Naive thymus-derived CD8-positive, alpha-beta T cell (primary cell): Measurements from ENCODE around the gene LRMDA. TPM values are rescaled to one million over a fixed set of nuclear protein-coding genes. Genes with fewer than 3 reads are reported as not detected.

Source experiments
- ATAC-seq, 2 donors: fragments of 150-1000 bp; cut with Tn5 transposase in 1 of 2; sonication (Bioruptor Pico), chemical (Tn5 transposase) in 1 of 2; 1 replicate in 1 of 2; 2 replicates in 1 of 2; pipeline ENCODE4 v1.10.0; 2021; ENCODE audit warnings: mild to moderate bottlenecking in 2 of 2, moderate library complexity in 2 of 2
- POLR2A ChIA-PET: fragments of 350-600 bp; sonication (Branson Sonifier 250); formaldehyde crosslinking; loops from one replicate; lab custom pipeline; 2021; ENCODE audit warnings: antibody characterized with exemption; lab: Charles Lee
- DNase-seq, 10 donors: peaks; one replicate each; pipeline versions ENCODE4 v3.0.0 to v3.0.0-alpha.2; 2020 to 2022
- H3K27ac Mint-ChIP-seq, 10 donors: one replicate each; pipeline ENCODE4 v1.8.0; 2020 to 2022; ENCODE audit warnings: mild to moderate bottlenecking in 10 of 10, mixed read lengths in 10 of 10, moderate library complexity in 4 of 10, inconsistent platforms in 1 of 10
- H3K27me3 Mint-ChIP-seq, 5 donors: one replicate each; pipeline ENCODE4 v1.8.0; 2021 to 2022; ENCODE audit warnings: mixed read lengths in 5 of 5
- H3K36me3 Mint-ChIP-seq, 3 donors: one replicate each; pipeline ENCODE4 v1.8.0; 2020 to 2022; ENCODE audit warnings: mixed read lengths in 3 of 3, mild to moderate bottlenecking in 2 of 3, inconsistent platforms in 1 of 3
- H3K4me1 Mint-ChIP-seq, 4 donors: one replicate each; pipeline ENCODE4 v1.8.0; 2021 to 2022; ENCODE audit warnings: mixed read lengths in 4 of 4
- H3K4me3 Mint-ChIP-seq, 10 donors: one replicate each; pipeline ENCODE4 v1.8.0; 2020 to 2022; ENCODE audit warnings: mild to moderate bottlenecking in 10 of 10, mixed read lengths in 10 of 10, moderate library complexity in 6 of 10, inconsistent platforms in 1 of 10
- H3K9me3 Mint-ChIP-seq, 9 donors: one replicate each; pipeline ENCODE4 v1.8.0; 2020 to 2022; ENCODE audit warnings: mixed read lengths in 9 of 9, mild to moderate bottlenecking in 3 of 9, inconsistent platforms in 1 of 9, moderate library complexity in 1 of 9
- polyA plus RNA-seq, 3 donors: library from polyadenylated mRNA; unstranded; fragments of 300-500 nt; fragmentation: Illumina TruSeq; gene quantifications; one replicate each; pipeline ENCODE4 v1.2.3, GENCODE V29; 2021
- total RNA-seq, 8 experiments: library from RNA in 2 of 8; stranded (reverse) in 2 of 8; gene quantifications; one replicate each; pipeline ENCODE4 v1.2.3 and lab custom pipeline; 2021 to 2026

LRMDA gene
- total and polyA plus RNA-seq, 5 experiments from 2014 or later = not detected

DNA sequence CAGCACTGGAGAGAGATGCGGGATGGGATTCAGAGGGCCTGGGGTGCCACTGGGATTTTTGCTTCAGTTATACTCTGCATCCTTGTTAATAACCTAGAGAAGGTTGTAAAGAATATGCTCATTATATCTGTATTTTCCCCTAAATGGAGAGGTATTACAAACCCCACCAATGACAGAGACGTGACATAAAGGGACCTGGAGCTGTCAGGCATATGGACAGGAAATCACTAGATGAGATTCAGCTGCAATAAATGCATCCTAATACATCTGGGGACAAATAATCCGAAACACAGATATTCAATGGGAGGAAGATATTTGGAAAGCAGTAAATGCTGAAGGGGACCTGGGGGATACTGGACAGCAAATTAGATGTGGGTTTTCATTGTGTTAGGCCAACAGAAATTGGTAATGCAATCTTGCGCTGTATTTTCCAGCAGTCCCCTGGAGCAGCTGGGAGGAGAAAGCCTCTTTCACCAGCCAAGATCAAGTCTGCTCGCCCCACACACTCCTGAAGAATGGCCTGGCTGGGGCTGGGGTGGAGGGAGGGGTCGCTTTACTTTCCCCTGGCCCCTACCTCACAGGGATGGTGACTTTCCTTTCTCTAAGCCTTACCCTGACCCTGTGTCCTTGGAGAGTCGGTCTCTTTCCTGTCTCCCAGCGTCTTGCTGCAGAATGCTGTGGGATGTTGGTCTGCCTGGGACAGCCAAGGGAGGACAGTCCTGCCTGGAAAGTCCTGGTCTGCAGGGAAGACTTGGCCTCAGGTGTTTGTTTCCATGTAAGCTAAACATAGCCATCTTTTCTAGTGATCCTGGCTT lies 653.8 kb downstream of the LRMDA start:
- Mint-ChIP-seq H3K4me1 (peaks cover 0 to 2% (median 0%) of the 10 kb centered on the region in 4 donors), H3K27ac (no peak overlapping the region), H3K4me3 (no peak overlapping the region), H3K27me3 (peaks cover 1 to 31% (median 5%) of the 10 kb centered on the region in 5 donors), H3K9me3 (peaks cover 0 to 11% (median 0%) of the 10 kb centered on the region in 9 donors), H3K36me3 (no peaks in the 10 kb centered on the region)
- DNase-seq = no peak
- POLR2A ChIA-PET = no interaction called here
- ATAC-seq = no peak

DNA sequence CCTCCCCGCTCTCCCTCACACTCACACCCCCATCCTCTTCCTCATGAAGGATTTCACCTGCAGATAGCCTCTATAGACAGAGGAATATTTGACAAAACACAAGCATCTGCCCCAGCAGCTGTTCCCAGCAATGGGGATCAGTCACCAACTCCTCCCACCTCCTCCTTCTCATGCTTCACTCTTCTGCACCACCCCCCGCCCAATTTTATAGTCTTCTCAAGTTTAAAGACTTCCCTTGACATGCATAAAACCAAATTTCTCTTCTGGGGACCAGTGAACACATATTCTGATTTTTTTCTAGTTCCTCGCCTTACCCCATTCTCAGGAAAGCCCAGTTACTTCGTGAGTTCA lies 654.4 kb downstream of the LRMDA start:
- Mint-ChIP-seq H3K4me1 (peaks cover 0 to 2% (median 0%) of the 10 kb centered on the region in 4 donors), H3K36me3 (no peaks in the 10 kb centered on the region), H3K27me3 (peaks cover 1 to 31% (median 3%) of the 10 kb centered on the region in 5 donors), H3K4me3 (no peak overlapping the region), H3K27ac (no peak overlapping the region), H3K9me3 (peaks cover 0 to 11% (median 0%) of the 10 kb centered on the region in 9 donors)
- ATAC-seq (no peak), DNase-seq (no peak)
- POLR2A ChIA-PET = no interaction called here

DNA sequence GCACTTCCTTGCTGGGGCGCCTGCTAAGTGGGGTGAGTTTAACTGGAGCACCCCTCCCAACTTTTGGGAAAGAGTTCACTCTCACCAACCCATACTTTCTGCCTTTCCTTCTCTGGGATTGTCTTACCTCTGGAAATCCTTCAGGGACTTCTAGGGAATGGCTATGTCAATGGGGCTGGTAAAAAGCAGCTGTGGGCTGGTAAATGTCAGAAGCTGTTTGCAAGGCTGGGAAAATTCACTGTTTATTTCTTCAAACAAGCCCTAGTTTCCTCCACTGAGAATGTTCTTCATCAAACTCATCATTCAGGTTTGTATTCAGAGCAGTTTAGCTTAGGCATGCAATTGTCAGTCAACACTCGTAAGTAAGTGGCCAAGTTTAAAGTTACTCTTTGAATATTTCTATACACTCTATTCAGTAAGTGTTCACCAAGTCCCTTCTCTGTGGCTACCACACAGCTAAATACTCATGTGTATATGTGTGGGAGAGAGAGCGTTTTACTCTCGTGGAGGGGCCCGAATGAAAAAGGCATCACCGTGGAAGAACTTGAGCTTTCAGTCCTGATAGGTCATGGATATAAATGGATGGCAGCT lies 654.8 kb downstream of the LRMDA start:
- H3K27ac Mint-ChIP-seq = no peak overlapping the region
- POLR2A ChIA-PET = no interaction called here

DNA sequence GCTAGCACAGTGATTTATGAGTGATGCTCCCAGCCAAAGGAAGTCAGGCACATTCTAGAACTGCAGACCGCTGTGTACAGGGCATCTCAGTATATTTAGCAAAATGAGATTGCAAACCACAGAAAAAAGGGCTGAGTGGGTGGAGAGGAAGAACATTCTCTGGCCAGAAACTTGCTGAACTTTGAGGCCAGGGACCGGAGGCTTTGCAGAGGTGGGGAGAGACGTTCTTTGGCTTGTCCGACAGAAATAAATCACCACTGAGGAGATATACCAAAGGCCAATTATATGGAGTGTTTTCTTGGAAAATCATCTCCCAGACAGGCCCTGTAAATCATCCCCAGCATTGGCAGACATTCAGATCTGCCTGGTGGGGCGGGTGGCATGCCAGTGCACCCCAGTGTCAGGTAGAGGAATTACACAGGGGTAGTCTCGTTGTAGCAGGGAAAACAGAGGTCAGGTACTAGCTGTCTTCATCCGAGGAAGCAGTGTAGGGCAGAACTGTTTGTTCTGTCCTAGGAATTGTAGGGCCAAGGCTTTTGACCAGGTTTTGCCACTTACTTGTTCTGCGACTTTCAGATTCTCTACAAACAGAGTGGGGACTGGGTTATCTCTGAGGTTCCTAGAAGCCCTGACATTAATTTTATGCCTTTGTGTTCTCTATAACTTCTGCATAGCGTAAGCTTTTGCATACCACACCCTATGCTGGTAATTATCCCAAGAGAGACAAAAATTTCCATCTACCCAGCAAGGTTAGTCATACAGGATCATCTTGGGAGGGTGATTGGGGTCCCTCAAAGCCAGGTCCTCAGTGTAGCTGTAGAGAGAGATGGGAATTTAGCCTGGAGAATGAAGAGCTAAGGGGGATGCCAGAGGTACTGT lies 655.6 kb downstream of the LRMDA start:
- Mint-ChIP-seq H3K27me3 (peaks cover 1 to 31% (median 3%) of the 10 kb centered on the region in 5 donors), H3K4me1 (peaks cover 0 to 2% (median 0%) of the 10 kb centered on the region in 4 donors), H3K9me3 (peaks cover 0 to 14% (median 0%) of the 10 kb centered on the region in 9 donors), H3K36me3 (no peaks in the 10 kb centered on the region), H3K4me3 (no peak overlapping the region), H3K27ac (no peak overlapping the region)
- POLR2A ChIA-PET = no interaction called here
- ATAC-seq = no peak
- DNase-seq = no peak

More for the DNA sequence above, 654.8 kb downstream of the LRMDA start:
- DNase-seq = no peak
- Mint-ChIP-seq H3K27me3 (peaks cover 1 to 31% (median 3%) of the 10 kb centered on the region in 5 donors), H3K4me1 (peaks cover 0 to 2% (median 0%) of the 10 kb centered on the region in 4 donors), H3K4me3 (no peak overlapping the region), H3K36me3 (no peaks in the 10 kb centered on the region), H3K9me3 (peaks cover 0 to 14% (median 0%) of the 10 kb centered on the region in 9 donors)
- ATAC-seq = no peak

- ATAC-seq (no peak), DNase-seq (no peak)
- peaks cover 1 to 31% (median 3%) of the 10 kb centered on the region in 5 donors for H3K27me3 Mint-ChIP-seq
- H3K36me3 Mint-ChIP-seq = no peaks in the 10 kb centered on the region
- H3K4me3 Mint-ChIP-seq = no peak overlapping the region
- POLR2A ChIA-PET = no interaction called here
- peaks cover 0 to 14% (median 0%) of the 10 kb centered on the region in 9 donors for H3K9me3 Mint-ChIP-seq
- H3K27ac Mint-ChIP-seq = no peak overlapping the region
- H3K4me1 Mint-ChIP-seq = peaks cover 0 to 2% (median 0%) of the 10 kb centered on the region in 4 donors
Measured at GRCh38 chr10:76088008-76088407, 656.6 kb downstream of the LRMDA start.

GRCh38 chr10:76088980-76089379 lies 657.6 kb downstream of the LRMDA start:
- ATAC-seq = no peak
- Mint-ChIP-seq H3K9me3 (peaks cover 0 to 14% (median 0%) of the 10 kb centered on the region in 9 donors), H3K36me3 (no peaks in the 10 kb centered on the region), H3K27ac (no peak overlapping the region), H3K27me3 (peaks cover 1 to 31% (median 4%) of the 10 kb centered on the region in 5 donors), H3K4me1 (peaks cover 0 to 2% (median 0%) of the 10 kb centered on the region in 4 donors), H3K4me3 (no peak overlapping the region)
- DNase-seq = no peak
- POLR2A ChIA-PET = no interaction called here

DNA sequence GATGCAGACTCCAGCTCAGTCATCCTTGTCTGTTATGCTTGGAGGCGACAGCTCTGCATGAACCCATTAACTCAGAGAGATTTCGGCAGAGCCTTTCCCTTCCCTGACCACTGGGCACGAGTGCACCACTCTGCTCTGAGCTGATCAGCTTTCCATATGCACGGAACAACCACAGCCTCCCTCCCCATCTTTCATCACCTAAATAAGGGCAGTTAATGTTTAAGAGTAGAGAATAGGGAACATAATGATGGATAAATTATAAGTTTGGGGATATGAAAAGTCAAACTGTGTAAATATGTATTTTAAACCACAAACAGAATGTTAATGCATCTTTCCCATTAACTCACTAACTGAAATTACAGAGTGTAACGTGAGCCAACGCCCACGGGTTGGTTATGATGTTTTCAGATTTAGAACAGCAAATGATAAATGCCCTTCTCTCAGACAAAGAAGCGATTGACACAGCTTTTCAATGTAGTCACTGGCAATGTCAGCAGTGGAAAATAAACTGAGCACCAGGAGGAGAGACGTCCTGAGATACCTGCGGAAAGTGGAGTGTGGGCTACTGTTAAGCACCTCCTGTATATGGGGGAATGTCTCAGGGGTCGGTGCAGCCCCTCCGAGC lies 658.2 kb downstream of the LRMDA start:
- POLR2A ChIA-PET = no interaction called here
- ATAC-seq = no peak
- H3K4me1 Mint-ChIP-seq = peaks cover 0 to 2% (median 0%) of the 10 kb centered on the region in 4 donors
- H3K9me3 Mint-ChIP-seq = peaks cover 0 to 14% (median 0%) of the 10 kb centered on the region in 9 donors
- peaks cover 1 to 31% (median 4%) of the 10 kb centered on the region in 5 donors for H3K27me3 Mint-ChIP-seq
- no peaks in the 10 kb centered on the region for H3K36me3 Mint-ChIP-seq
- no peak overlapping the region for H3K4me3 Mint-ChIP-seq
- no peak overlapping the region for H3K27ac Mint-ChIP-seq
- no peak for DNase-seq

GRCh38 chr10:76091926-76092325 lies 660.5 kb downstream of the LRMDA start:
- Mint-ChIP-seq H3K4me1 (no peaks in the 10 kb centered on the region), H3K27ac (no peak overlapping the region), H3K27me3 (peaks cover 0 to 15% (median 1%) of the 10 kb centered on the region in 5 donors), H3K4me3 (no peak overlapping the region), H3K36me3 (no peaks in the 10 kb centered on the region), H3K9me3 (peaks cover 0 to 14% (median 0%) of the 10 kb centered on the region in 9 donors)
- ATAC-seq (no peak), DNase-seq (no peak)
- POLR2A ChIA-PET = no interaction called here

DNA sequence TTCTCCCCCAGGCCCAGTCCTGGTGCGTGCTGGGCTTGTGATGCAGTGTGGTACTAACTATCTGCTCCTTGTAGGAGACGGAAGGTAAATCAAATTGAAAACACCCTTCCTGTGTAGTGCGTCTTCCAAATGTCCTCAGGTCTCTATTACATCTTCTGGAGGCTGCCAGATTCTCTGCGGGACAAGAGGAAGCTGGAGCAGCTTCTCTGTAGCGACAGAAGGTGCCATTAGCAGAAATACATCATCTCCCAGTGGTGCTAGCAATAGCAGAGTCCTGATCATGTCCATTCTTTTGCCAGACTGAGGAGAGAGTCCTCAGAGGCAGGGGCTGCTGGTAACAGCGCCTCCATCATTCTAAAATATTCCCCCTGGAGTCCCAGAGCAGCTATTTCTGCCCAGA lies 675.2 kb downstream of the LRMDA start:
- POLR2A ChIA-PET = no interaction called here
- no peak for ATAC-seq
- Mint-ChIP-seq H3K4me3 (no peak overlapping the region), H3K4me1 (peaks cover 0 to 3% (median 0%) of the 10 kb centered on the region in 4 donors), H3K27ac (no peak overlapping the region), H3K27me3 (peaks cover 1 to 20% (median 2%) of the 10 kb centered on the region in 5 donors), H3K36me3 (no peaks in the 10 kb centered on the region), H3K9me3 (peaks cover 0 to 12% (median 0%) of the 10 kb centered on the region in 9 donors)
- no peak for DNase-seq

GRCh38 chr10:76108563-76109359 lies 677.3 kb downstream of the LRMDA start:
- H3K27me3 Mint-ChIP-seq = peaks cover 2 to 27% (median 5%) of the 10 kb centered on the region in 5 donors
- no peak overlapping the region for H3K27ac Mint-ChIP-seq
- POLR2A ChIA-PET = no interaction called here
- peaks cover 0 to 3% (median 0%) of the 10 kb centered on the region in 4 donors for H3K4me1 Mint-ChIP-seq
- no peak overlapping the region for H3K4me3 Mint-ChIP-seq
- ATAC-seq = no peak
- peaks cover 0 to 10% (median 0%) of the 10 kb centered on the region in 9 donors for H3K9me3 Mint-ChIP-seq
- no peak for DNase-seq
- H3K36me3 Mint-ChIP-seq = no peaks in the 10 kb centered on the region

- H3K9me3 Mint-ChIP-seq = peaks cover 0 to 7% (median 0%) of the 10 kb centered on the region in 9 donors
- H3K36me3 Mint-ChIP-seq = no peaks in the 10 kb centered on the region
- no peak for ATAC-seq
- no peak for DNase-seq
- H3K4me3 Mint-ChIP-seq = no peak overlapping the region
- H3K27ac Mint-ChIP-seq = no peak overlapping the region
- peaks cover 0 to 26% (median 4%) of the 10 kb centered on the region in 5 donors for H3K27me3 Mint-ChIP-seq
- POLR2A ChIA-PET = no interaction called here
- peaks cover 0 to 2% (median 0%) of the 10 kb centered on the region in 4 donors for H3K4me1 Mint-ChIP-seq
Measured at GRCh38 chr10:76111404-76111803, 680.0 kb downstream of the LRMDA start.
